IMR-90 (cell line): ENCODE results near the gene SLC25A28. TPM values are rescaled to one million over a fixed set of nuclear protein-coding genes. Genes with fewer than 3 reads are reported as not detected.

ENCODE experiments used
- ATAC-seq: fragments of 200-7000 bp; cut with Tn5 transposase; 2 replicates; pipeline ENCODE4 v1.9.1; 2020; ENCODE audit warnings: low read depth, mild to moderate bottlenecking, moderate library complexity
- BruUV-seq: library from RNA; stranded (reverse); fragments of 400-500 nt; replicated peaks from 2 replicates; lab custom pipeline; 2021; lab: Mats Ljungman, UMichigan
- CTCF ChIA-PET: fragments of 300-600 bp; formaldehyde crosslinking; extraction: SDS; loops from one replicate; lab custom pipeline; 2021; ENCODE audit warnings: antibody characterized with exemption; lab: Yijun Ruan, JAX
- POLR2A ChIA-PET: fragments of 300-600 bp; sonication (Branson Sonifier 250); formaldehyde crosslinking; loops from one replicate; lab custom pipeline; 2022; ENCODE audit warnings: antibody characterized with exemption; ENCODE audit not compliant: unreplicated experiment; lab: Charles Lee
- DNase-seq: peaks from one replicate; pipeline ENCODE4 v3.0.0; 2013
- H2AFZ ChIP-seq: replicated peaks from 2 replicates; pipeline ENCODE3; 2013; ENCODE audit warnings: low read length, mild to moderate bottlenecking; ENCODE audit not compliant: poor library complexity
- H2AK5ac ChIP-seq: 2 replicates; pipeline ENCODE4 v1.6.1; 2013; ENCODE audit warnings: low read depth, low read length, inconsistent platforms
- H2AK9ac ChIP-seq: replicated peaks from 2 replicates; pipeline ENCODE3; 2013; ENCODE audit warnings: mild to moderate bottlenecking, low read depth, low read length, moderate library complexity; ENCODE audit not compliant: poor library complexity
- H2BK120ac ChIP-seq: 2 replicates; pipeline ENCODE4 v1.6.1; 2013; ENCODE audit warnings: low read depth, low read length, inconsistent platforms
- H2BK15ac ChIP-seq: 3 replicates; pipeline ENCODE4 v1.6.1; 2013; ENCODE audit warnings: low read depth, low read length, inconsistent platforms
- H2BK20ac ChIP-seq: 2 replicates; pipeline ENCODE4 v1.6.1; 2013; ENCODE audit warnings: low read depth, mild to moderate bottlenecking, inconsistent platforms, low read length, moderate library complexity
- H2BK5ac ChIP-seq: 2 replicates; pipeline ENCODE4 v1.6.1; 2013; ENCODE audit warnings: mild to moderate bottlenecking, low read depth, low read length, inconsistent platforms; ENCODE audit not compliant: poor library complexity, severe bottlenecking
- H3K14ac ChIP-seq: replicated peaks from 2 replicates; pipeline ENCODE4 v1.6.1; 2013; ENCODE audit warnings: low read depth, low read length, inconsistent platforms
- H3K18ac ChIP-seq: 2 replicates; pipeline ENCODE4 v1.6.1; 2013; ENCODE audit warnings: low read depth, low read length, control low read depth
- H3K23ac ChIP-seq: 2 replicates; pipeline ENCODE4 v1.6.1; 2013; ENCODE audit warnings: low read depth, low read length, inconsistent platforms
- H3K27ac ChIP-seq: 2 replicates; pipeline ENCODE4 v1.5.1; 2013; ENCODE audit warnings: mild to moderate bottlenecking, control low read depth, low read length; ENCODE audit not compliant: insufficient read depth
- H3K27me3 ChIP-seq: 2 replicates; pipeline ENCODE4 v1.6.1; 2013; ENCODE audit warnings: low read length; ENCODE audit not compliant: control insufficient read depth, insufficient read depth
- H3K36me3 ChIP-seq: 2 replicates; pipeline ENCODE4 v1.6.1; 2013; ENCODE audit warnings: low read length, mixed read lengths; ENCODE audit not compliant: control insufficient read depth, insufficient read depth
- H3K4ac ChIP-seq: 2 replicates; pipeline ENCODE4 v1.6.1; 2013; ENCODE audit warnings: low read depth, low read length, inconsistent platforms
- H3K4me1 ChIP-seq: 2 replicates; pipeline ENCODE4 v1.6.1; 2013; ENCODE audit warnings: low read length, mixed read lengths; ENCODE audit not compliant: control insufficient read depth, insufficient read depth
- H3K4me2 ChIP-seq: 2 replicates; pipeline ENCODE4 v1.6.1; 2013; ENCODE audit warnings: low read depth, mild to moderate bottlenecking, control low read depth, low read length, moderate library complexity
- H3K4me3 ChIP-seq: 2 replicates; pipeline ENCODE4 v1.5.1; 2013; ENCODE audit warnings: low read depth, mild to moderate bottlenecking, control low read depth, low read length, moderate library complexity; ENCODE audit not compliant: insufficient read depth
- H3K56ac ChIP-seq: 2 replicates; pipeline ENCODE4 v1.6.1; 2013; ENCODE audit warnings: low read length, inconsistent platforms; ENCODE audit not compliant: insufficient read depth; ENCODE audit errors: extremely low read depth
- H3K79me1 ChIP-seq, 2 experiments: 2 replicates each; pipeline ENCODE4 v1.6.1; 2013; ENCODE audit warnings: low read length in 2 of 2, inconsistent platforms in 1 of 2, low read depth in 1 of 2
- H3K9ac ChIP-seq: 2 replicates; pipeline ENCODE4 v1.6.1; 2013; ENCODE audit warnings: low read depth, low read length, control low read depth
- H3K9me1 ChIP-seq: 2 replicates; pipeline ENCODE4 v1.6.1; 2013; ENCODE audit warnings: low read length, inconsistent platforms; ENCODE audit not compliant: insufficient read depth
- H3K9me3 ChIP-seq: 2 replicates; pipeline ENCODE4 v1.6.1; 2013; ENCODE audit warnings: low read length; ENCODE audit not compliant: control insufficient read depth, insufficient read depth
- H4K20me1 ChIP-seq: 2 replicates; pipeline ENCODE4 v1.6.1; 2013; ENCODE audit warnings: low read length, inconsistent platforms; ENCODE audit not compliant: insufficient read depth
- H4K5ac ChIP-seq: 2 replicates; pipeline ENCODE4 v1.6.1; 2013; ENCODE audit warnings: mild to moderate bottlenecking, low read depth, low read length, control low read depth
- H4K8ac ChIP-seq, 2 experiments: 2 replicates each; pipeline ENCODE4 v1.6.1; 2013; ENCODE audit warnings: low read depth in 2 of 2, low read length in 2 of 2, control low read depth in 1 of 2, inconsistent platforms in 1 of 2
- H4K91ac ChIP-seq: 2 replicates; pipeline ENCODE4 v1.6.1; 2013; ENCODE audit warnings: low read depth, low read length, inconsistent platforms; ENCODE audit not compliant: insufficient read depth
- BHLHE40 ChIP-seq: fragments of 150-350 bp; IDR thresholded peaks from 2 replicates; pipeline ENCODE4 v1.6.1; 2016; ENCODE audit warnings: mild to moderate bottlenecking, low read depth, low read length
- CHD1 ChIP-seq: IDR thresholded peaks from 2 replicates; pipeline ENCODE4 v1.6.1; 2012; ENCODE audit warnings: low read depth, low read length, improper control_type of control experiment
- FOS ChIP-seq: fragments of 150-350 bp; IDR thresholded peaks from 2 replicates; pipeline ENCODE4 v1.6.1; 2016; ENCODE audit warnings: low read depth, low read length
- MAFK ChIP-seq: IDR thresholded peaks from 2 replicates; pipeline ENCODE4 v1.6.1; 2012; ENCODE audit warnings: low read depth, low read length, improper control_type of control experiment
- MAZ ChIP-seq: IDR thresholded peaks from 2 replicates; pipeline ENCODE4 v1.6.1; 2012; ENCODE audit warnings: low read depth, mild to moderate bottlenecking, low read length, improper control_type of control experiment, moderate library complexity, borderline replicate concordance
- MXI1 ChIP-seq: IDR thresholded peaks from 2 replicates; pipeline ENCODE4 v1.6.1; 2012; ENCODE audit warnings: low read depth, mild to moderate bottlenecking, low read length, moderate library complexity, borderline replicate concordance
- POLR2A ChIP-seq: IDR thresholded peaks from 2 replicates; pipeline ENCODE4 v1.6.1; 2012; ENCODE audit warnings: mild to moderate bottlenecking, low read depth, low read length
- RAD21 ChIP-seq: IDR thresholded peaks from 2 replicates; pipeline ENCODE4 v1.6.1; 2012; ENCODE audit warnings: low read length, improper control_type of control experiment
- RCOR1 ChIP-seq: IDR thresholded peaks from 2 replicates; pipeline ENCODE4 v1.6.1; 2012; ENCODE audit warnings: mild to moderate bottlenecking, low read length, improper control_type of control experiment; ENCODE audit not compliant: insufficient replicate concordance
- RFX5 ChIP-seq: IDR thresholded peaks from 2 replicates; pipeline ENCODE4 v1.8.0; 2012; ENCODE audit warnings: low read depth, mild to moderate bottlenecking, low read length, moderate library complexity
- WGBS, 2 experiments: methylation state at CpG; one replicate each; pipeline versions ENCODE4 v1.1.5 to v1.1.7; 2013; ENCODE audit warnings: missing lambda C conversion rate in 2 of 2; ENCODE audit not compliant: insufficient read length in 1 of 2; ENCODE audit errors: extremely low coverage in 2 of 2; 5-methylcytosine and 5-hydroxymethylcytosine counted together
- dilution Hi-C: fragments of 300-500 bp; cut with HindIII; formaldehyde crosslinking; loops from one replicate; pipeline ENCODE4 v1.14.3; 2018; ENCODE audit warnings: low sequenced_read_pairs; ENCODE audit not compliant: unreplicated experiment
- in situ Hi-C: fragments of 300-500 bp; cut with MboI; formaldehyde crosslinking; loops from 3 replicates; pipeline ENCODE4 v1.14.3; 2019; ENCODE audit warnings: low sequenced_read_pairs, inconsistent platforms, mixed read lengths
- intact Hi-C: fragments of 100-400 bp; cut with micrococcal nuclease; formaldehyde crosslinking; loops from 2 replicates; pipeline ENCODE4 v1.10.0; 2022
- microRNA-seq, 2 experiments: library from miRNA; stranded (forward) in 1 of 2; unstranded in 1 of 2; fragments of 10-50 nt in 1 of 2; fragments of <30 nt in 1 of 2; gene quantifications in 1 of 2; microRNA quantifications in 1 of 2; one replicate each; pipeline versions ENCODE3 to v1.1.0; 2013 to 2020; ENCODE audit not compliant: insufficient read depth in 1 of 2, insufficient read length in 1 of 2, unreplicated experiment in 1 of 2
- polyA plus RNA-seq, 3 experiments: library from polyadenylated mRNA; depleted of rRNA; stranded (reverse); fragments of >200 nt; gene quantifications; 2 replicates each; pipeline ENCODE4 v1.2.3, GENCODE V29; 2012; ENCODE audit warnings: low replicate concordance in 1 of 3
- small RNA-seq, 5 experiments: library from RNA; depleted of rRNA; stranded (forward); fragments of <200 nt; gene quantifications; one replicate each; pipeline ENCODE3, GENCODE V24; 2012
- total RNA-seq: library from RNA; depleted of rRNA; stranded (reverse); fragments of >200 nt; gene quantifications from 2 replicates; pipeline ENCODE4 v1.2.3, GENCODE V29; 2012; rRNA removed
- TF ChIP-seq, protein P1 (sequence below): fragments of 150-350 bp; IDR thresholded peaks from 2 replicates; pipeline ENCODE4 v1.6.1; 2017; ENCODE audit warnings: mild to moderate bottlenecking, antibody characterized with exemption, low read length, low read depth

Gene SLC25A28
- total and polyA plus RNA-seq, 2 of the 4 experiments (the other 2 are of a cell fraction), result 13.1 to 29.8 TPM

GRCh38 chr10:99562631-99563030 lies 57.6 kb downstream of the SLC25A28 start:
- Histone ChIP-seq H2AK5ac (no peak overlapping the region), H3K18ac (no peak overlapping the region), H2BK20ac (no peak overlapping the region), H2BK120ac (no peak overlapping the region), H3K79me1 (no peaks in the 10 kb centered on the region), H4K20me1 (no peaks in the 10 kb centered on the region), H3K27ac (no peak overlapping the region), H3K56ac (no peak overlapping the region), H3K4me3 (no peak overlapping the region), H4K91ac (no peak overlapping the region), H3K4me2 (no peak overlapping the region), H3K9me1 (no peaks in the 10 kb centered on the region), H3K4ac (no peak overlapping the region), H2BK15ac (no peak overlapping the region), H3K23ac (no peak overlapping the region), H2BK5ac (no peak overlapping the region), H3K27me3 (peaks cover 12% of the 10 kb centered on the region), H2AK9ac (no peak overlapping the region), H3K14ac (no peak overlapping the region), H4K8ac (no peak overlapping the region), H3K9me3 (no peaks in the 10 kb centered on the region), H4K5ac (no peak overlapping the region), H2AFZ (no peak overlapping the region), H3K36me3 (no peaks in the 10 kb centered on the region), H3K4me1 (no peaks in the 10 kb centered on the region), H3K9ac (no peak overlapping the region)
- ATAC-seq (no peak), DNase-seq (no peak)
- TF ChIP-seq POLR2A, result no peak
- no peak for TF ChIP-seq RFX5
- TF ChIP-seq BHLHE40, result no peak
- TF ChIP-seq, protein P1, sequence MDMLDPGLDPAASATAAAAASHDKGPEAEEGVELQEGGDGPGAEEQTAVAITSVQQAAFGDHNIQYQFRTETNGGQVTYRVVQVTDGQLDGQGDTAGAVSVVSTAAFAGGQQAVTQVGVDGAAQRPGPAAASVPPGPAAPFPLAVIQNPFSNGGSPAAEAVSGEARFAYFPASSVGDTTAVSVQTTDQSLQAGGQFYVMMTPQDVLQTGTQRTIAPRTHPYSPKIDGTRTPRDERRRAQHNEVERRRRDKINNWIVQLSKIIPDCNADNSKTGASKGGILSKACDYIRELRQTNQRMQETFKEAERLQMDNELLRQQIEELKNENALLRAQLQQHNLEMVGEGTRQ, result no peak
- no peak for TF ChIP-seq RAD21
- no peak for TF ChIP-seq CHD1
- no peak for TF ChIP-seq FOS
- no peak for TF ChIP-seq MAFK
- TF ChIP-seq MAZ, result no peak
- no peak for TF ChIP-seq RCOR1
- no peak for TF ChIP-seq MXI1
- intact Hi-C loops, result no loop called here
- no TSS peak for BruUV-seq
- 0% methylated on average over 1 of the region's 2 CpGs; no CpG with 5 or more reads in 1 of the 2 experiments for WGBS, 2 experiments
- dilution Hi-C loops, result no loop called here
- ChIA-PET CTCF (interaction anchor here (1.0 kb wide), 1 partner anchor 11 kb away, joined by 3 read pairs; no protein-coding TSS in a partner anchor), POLR2A (no interaction called here)
- in situ Hi-C loops, result loop anchor here (10.0 kb wide), 1 partner anchor 152 kb away; no protein-coding TSS in a partner anchor

Small RNA genes within 50 kb of the gene (microRNA-seq; reads per million reads assigned to microRNA genes)
- not detected for gene AL133353.1 (ENCODE audit: insufficient read depth, insufficient read length)

Small RNA genes within 50 kb of the gene (small RNA-seq; reads per million reads assigned to genes)
- 0 reads per million in 5 experiments for gene AL133353.1

Other genes with a start within 250 kb of the SLC25A28 start
- gene GOT1, start 189.8 kb downstream of the SLC25A28 start, total RNA-seq, result 38.6 and 46.1 TPM in 2 replicates
- gene GOT1, start 189.8 kb downstream of the SLC25A28 start, polyA plus RNA-seq (2012; rRNA removed), result 29.2 and 29.4 TPM in 2 replicates
- not detected in 2 replicates for gene NKX2-3, start 87.5 kb downstream of the SLC25A28 start, total RNA-seq
- not detected in 2 replicates for gene NKX2-3, start 87.5 kb downstream of the SLC25A28 start, polyA plus RNA-seq (2012; rRNA removed)
- gene ENTPD7, start 39.1 kb upstream of the SLC25A28 start, total RNA-seq, result 20.0 and 23.3 TPM in 2 replicates
- gene ENTPD7, start 39.1 kb upstream of the SLC25A28 start, polyA plus RNA-seq (2012; rRNA removed), result 6.5 and 8.0 TPM in 2 replicates
- 40.1 and 41.1 TPM in 2 replicates for gene COX15, start 111.7 kb upstream of the SLC25A28 start, total RNA-seq
- gene COX15, start 111.7 kb upstream of the SLC25A28 start, polyA plus RNA-seq (2012; rRNA removed), result 17.3 and 18.9 TPM in 2 replicates
- gene CUTC, start 111.8 kb upstream of the SLC25A28 start, total RNA-seq, result 7.0 and 17.2 TPM in 2 replicates
- gene CUTC, start 111.8 kb upstream of the SLC25A28 start, polyA plus RNA-seq (2012; rRNA removed), result 9.1 and 10.2 TPM in 2 replicates
- 0.28 and 0.36 TPM in 2 replicates for gene ABCC2, start 162.2 kb upstream of the SLC25A28 start, total RNA-seq
- gene ABCC2, start 162.2 kb upstream of the SLC25A28 start, polyA plus RNA-seq (2012; rRNA removed), result 0.21 and 0.22 TPM in 2 replicates